NT2/D1 (cell line): ENCODE results near the gene ARAF.

Experiments
- SUZ12 ChIP-seq: IDR thresholded peaks from 2 replicates; pipeline ENCODE4 v1.6.1; 2011; ENCODE audit not compliant: insufficient read length, insufficient read depth; ENCODE audit errors: extremely low read depth
- YY1 ChIP-seq: IDR thresholded peaks from 2 replicates; pipeline ENCODE4 v1.6.1; 2011; ENCODE audit not compliant: insufficient read length, insufficient read depth
- ZNF274 ChIP-seq: IDR thresholded peaks from 2 replicates; pipeline ENCODE4 v1.6.1; 2011; ENCODE audit warnings: mild to moderate bottlenecking, low read depth, low read length

- TF ChIP-seq YY1 (no peak), SUZ12 (no peak), ZNF274 (no peak)
Measured at GRCh38 chrX:47523297-47523696, 37.7 kb upstream of the ARAF start.
